HEK293 (cell line): Measurements from ENCODE around the gene SLC43A3.

Experiments used
- CTCF ChIA-PET: fragments of 350-600 bp; formaldehyde crosslinking; extraction: SDS; loops from one replicate; lab custom pipeline; 2021; ENCODE audit warnings: antibody characterized with exemption; lab: Yijun Ruan, JAX
- POLR2A ChIA-PET: fragments of 300-600 bp; formaldehyde crosslinking; extraction: SDS; loops from one replicate; lab custom pipeline; 2020; ENCODE audit warnings: antibody characterized with exemption, inconsistent platforms; lab: Yijun Ruan, JAX
- H3K27ac ChIP-seq: fragments of 200-500 bp; sonication (Bioruptor generic); 2 replicates; pipeline ENCODE4 v1.5.1; 2014; ENCODE audit warnings: low read depth, low read length, control low read depth, inconsistent platforms; ENCODE audit errors: extremely low read depth
- H3K36me3 ChIP-seq, 2 experiments: fragments of 200-500 bp in 1 of 2; sonication (Bioruptor generic) in 1 of 2; 1 replicate in 1 of 2; 2 replicates in 1 of 2; pipeline ENCODE4 v1.5.1; 2014 to 2017; ENCODE audit warnings: inconsistent platforms in 2 of 2, low read length in 2 of 2; ENCODE audit not compliant: control insufficient read depth in 2 of 2, insufficient read depth in 1 of 2
- H3K4me1 ChIP-seq: fragments of 200-500 bp; sonication (Bioruptor generic); 2 replicates; pipeline ENCODE4 v1.5.1; 2014; ENCODE audit warnings: mild to moderate bottlenecking, low read length, inconsistent platforms; ENCODE audit not compliant: control insufficient read depth, insufficient read depth
- H3K4me3 ChIP-seq: 2 replicates; pipeline ENCODE4 v1.5.1; 2011; ENCODE audit warnings: low read depth, mild to moderate bottlenecking, control low read depth, low read length, moderate library complexity
- H3K9me3 ChIP-seq: fragments of 200-500 bp; sonication (Bioruptor generic); 2 replicates; pipeline ENCODE4 v1.5.1; 2014; ENCODE audit warnings: low read depth, low read length, inconsistent platforms; ENCODE audit not compliant: control insufficient read depth, insufficient read depth
- GLIS2 ChIP-seq: fragments of 450-650 bp; formaldehyde crosslinking; IDR thresholded peaks from 2 replicates; pipeline ENCODE4 v1.5.1; 2016; ENCODE audit warnings: missing biosample characterization, missing genetic modification characterization
- HOXD13 ChIP-seq: sonication (generic); formaldehyde crosslinking; IDR thresholded peaks from 2 replicates; pipeline ENCODE4 v1.8.0; 2022; ENCODE audit warnings: missing genetic modification reagents, borderline replicate concordance
- IKZF3 ChIP-seq: fragments of 450-650 bp; IDR thresholded peaks from 2 replicates; pipeline ENCODE4 v1.5.0; 2018; ENCODE audit warnings: missing biosample characterization, mild to moderate bottlenecking, missing genetic modification characterization, moderate library complexity
- MEIS1 ChIP-seq: sonication (generic); formaldehyde crosslinking; IDR thresholded peaks from 2 replicates; pipeline ENCODE4 v1.8.1; 2022; ENCODE audit warnings: missing genetic modification reagents, mild to moderate bottlenecking, borderline replicate concordance
- PRDM1 ChIP-seq: fragments of 450-650 bp; formaldehyde crosslinking; IDR thresholded peaks from 2 replicates; pipeline ENCODE4; 2016; ENCODE audit warnings: missing biosample characterization, missing genetic modification characterization
- SCRT2 ChIP-seq: fragments of 450-650 bp; formaldehyde crosslinking; IDR thresholded peaks from 2 replicates; pipeline ENCODE4 v1.5.1; 2016; ENCODE audit warnings: missing biosample characterization, missing genetic modification characterization
- SP3 ChIP-seq: fragments of 450-650 bp; formaldehyde crosslinking; IDR thresholded peaks from 2 replicates; pipeline ENCODE4 v1.5.1; 2016; ENCODE audit warnings: missing biosample characterization, missing genetic modification characterization
- TCF7L2 ChIP-seq: IDR thresholded peaks from 2 replicates; pipeline ENCODE4 v1.6.1; 2011; ENCODE audit warnings: low read depth, mild to moderate bottlenecking, inconsistent platforms, low read length, moderate library complexity, borderline replicate concordance
- ZBTB8A ChIP-seq: fragments of 450-650 bp; formaldehyde crosslinking; IDR thresholded peaks from 2 replicates; pipeline ENCODE4 v1.5.1; 2016; ENCODE audit warnings: missing biosample characterization, missing genetic modification characterization
- ZFP69B ChIP-seq: fragments of 450-650 bp; formaldehyde crosslinking; IDR thresholded peaks from 2 replicates; pipeline ENCODE4 v1.5.1; 2016; ENCODE audit warnings: missing biosample characterization, missing genetic modification characterization
- ZNF10 ChIP-seq: fragments of 450-650 bp; formaldehyde crosslinking; IDR thresholded peaks from 2 replicates; pipeline ENCODE4 v1.5.1; 2017; ENCODE audit warnings: missing biosample characterization, missing genetic modification characterization
- ZNF114 ChIP-seq: fragments of 450-650 bp; formaldehyde crosslinking; IDR thresholded peaks from 2 replicates; pipeline ENCODE4 v1.5.0; 2017; ENCODE audit warnings: missing biosample characterization, missing genetic modification characterization
- ZNF121 ChIP-seq: fragments of 450-650 bp; formaldehyde crosslinking; IDR thresholded peaks from 2 replicates; pipeline ENCODE4 v1.5.1; 2016; ENCODE audit warnings: missing biosample characterization, missing genetic modification characterization
- ZNF16 ChIP-seq: fragments of 450-650 bp; formaldehyde crosslinking; IDR thresholded peaks from 2 replicates; pipeline ENCODE4 v1.5.1; 2016; ENCODE audit warnings: low read depth, missing biosample characterization, missing genetic modification characterization
- ZNF175 ChIP-seq: fragments of 450-650 bp; formaldehyde crosslinking; IDR thresholded peaks from 2 replicates; pipeline ENCODE4 v1.5.1; 2016; ENCODE audit warnings: missing biosample characterization, missing genetic modification characterization
- ZNF202 ChIP-seq: fragments of 450-650 bp; formaldehyde crosslinking; IDR thresholded peaks from 2 replicates; pipeline ENCODE4 v1.5.1; 2016; ENCODE audit warnings: missing biosample characterization, missing genetic modification characterization, borderline replicate concordance
- ZNF292 ChIP-seq: fragments of 450-650 bp; formaldehyde crosslinking; IDR thresholded peaks from 2 replicates; pipeline ENCODE4 v1.5.1; 2016; ENCODE audit warnings: low read depth, missing biosample characterization, missing genetic modification characterization, borderline replicate concordance
- ZNF341 ChIP-seq: fragments of 450-650 bp; formaldehyde crosslinking; IDR thresholded peaks from 2 replicates; pipeline ENCODE4; 2016; ENCODE audit warnings: low read depth, missing biosample characterization, missing genetic modification characterization
- ZNF350 ChIP-seq: fragments of 450-650 bp; formaldehyde crosslinking; IDR thresholded peaks from 2 replicates; pipeline ENCODE4 v1.5.0; 2017; ENCODE audit warnings: missing biosample characterization, mild to moderate bottlenecking, missing genetic modification characterization
- ZNF366 ChIP-seq: fragments of 450-650 bp; formaldehyde crosslinking; conservative IDR thresholded peaks from 2 replicates; pipeline ENCODE4 v1.5.1; 2016; ENCODE audit warnings: missing biosample characterization, missing genetic modification characterization
- ZNF514 ChIP-seq: fragments of 450-650 bp; formaldehyde crosslinking; IDR thresholded peaks from 2 replicates; pipeline ENCODE4 v1.5.1; 2016; ENCODE audit warnings: missing biosample characterization, missing genetic modification characterization
- ZNF530 ChIP-seq: fragments of 450-650 bp; formaldehyde crosslinking; IDR thresholded peaks from 2 replicates; pipeline ENCODE4 v1.5.1; 2016; ENCODE audit warnings: low read depth, missing biosample characterization, missing genetic modification characterization
- ZNF548 ChIP-seq: fragments of 450-650 bp; formaldehyde crosslinking; IDR thresholded peaks from 2 replicates; pipeline ENCODE4 v1.5.1; 2016; ENCODE audit warnings: missing biosample characterization, missing genetic modification characterization
- ZNF549 ChIP-seq: fragments of 450-650 bp; IDR thresholded peaks from 2 replicates; pipeline ENCODE4 v1.5.1; 2018; ENCODE audit warnings: missing biosample characterization, missing genetic modification characterization, mild to moderate bottlenecking, inconsistent platforms, moderate library complexity
- ZNF645 ChIP-seq: fragments of 450-650 bp; formaldehyde crosslinking; IDR thresholded peaks from 2 replicates; pipeline ENCODE4; 2016; ENCODE audit warnings: missing biosample characterization, missing genetic modification characterization
- ZNF660 ChIP-seq: fragments of 450-650 bp; IDR thresholded peaks from 2 replicates; pipeline ENCODE4 v1.5.1; 2018; ENCODE audit warnings: missing biosample characterization, mild to moderate bottlenecking, missing genetic modification characterization
- ZNF701 ChIP-seq: fragments of 450-650 bp; formaldehyde crosslinking; IDR thresholded peaks from 2 replicates; pipeline ENCODE4 v1.5.1; 2016; ENCODE audit warnings: missing biosample characterization, missing genetic modification characterization
- ZNF777 ChIP-seq: fragments of 450-650 bp; formaldehyde crosslinking; IDR thresholded peaks from 2 replicates; pipeline ENCODE4 v1.5.1; 2017; ENCODE audit warnings: missing biosample characterization, missing genetic modification characterization, borderline replicate concordance
- ZNF785 ChIP-seq: fragments of 450-650 bp; formaldehyde crosslinking; IDR thresholded peaks from 2 replicates; pipeline ENCODE4 v1.5.1; 2016; ENCODE audit warnings: missing biosample characterization, missing genetic modification characterization
- ZNF837 ChIP-seq: fragments of 450-650 bp; formaldehyde crosslinking; IDR thresholded peaks from 2 replicates; pipeline ENCODE4 v1.5.1; 2016; ENCODE audit warnings: missing biosample characterization, missing genetic modification characterization
- ZSCAN23 ChIP-seq: fragments of 450-650 bp; formaldehyde crosslinking; IDR thresholded peaks from 2 replicates; pipeline ENCODE4 v1.5.1; 2016; ENCODE audit warnings: missing biosample characterization, missing genetic modification characterization
- ZSCAN4 ChIP-seq: fragments of 450-650 bp; formaldehyde crosslinking; IDR thresholded peaks from 2 replicates; pipeline ENCODE4 v1.5.1; 2017; ENCODE audit warnings: missing biosample characterization, missing genetic modification characterization
- TF ChIP-seq, protein P1 (sequence below): fragments of 450-650 bp; formaldehyde crosslinking; IDR thresholded peaks from 2 replicates; pipeline ENCODE4 v1.5.1; 2017; ENCODE audit warnings: missing biosample characterization, missing genetic modification characterization

SLC43A3 gene

DNA sequence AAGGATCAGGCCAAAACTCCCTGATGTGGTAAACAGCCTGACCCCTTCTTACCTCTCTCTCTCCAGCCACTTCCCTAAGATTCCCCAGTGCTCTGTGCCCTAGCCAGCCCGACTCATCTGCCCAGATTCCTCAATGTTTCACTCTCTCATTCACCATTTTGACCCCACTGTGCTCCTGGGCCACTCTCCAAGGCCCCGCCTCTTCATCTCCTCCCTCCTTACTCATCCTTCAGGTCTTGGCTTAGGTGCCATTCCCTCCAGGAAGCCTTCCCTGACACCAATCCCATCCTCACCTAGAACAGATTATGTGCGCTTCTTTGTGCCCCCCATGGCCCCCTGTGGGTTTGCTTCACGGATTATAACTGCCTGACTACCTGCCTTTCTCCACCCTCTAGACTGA lies 13.2 kb downstream of the SLC43A3 start:
- Histone ChIP-seq H3K4me3 (no peak overlapping the region), H3K4me1 (no peaks in the 10 kb centered on the region)
- no peak for TF ChIP-seq ZNF350 (tag by site-specific recombination)
- TF ChIP-seq ZNF341 (tag by site-specific recombination), result no peak
- TF ChIP-seq ZNF10 (tag by site-specific recombination), result no peak
- TF ChIP-seq HOXD13, result no peak
- TF ChIP-seq ZNF292 (tag by site-specific recombination), result no peak
- TF ChIP-seq SP3, result no peak
- TF ChIP-seq ZNF202 (tag by site-specific recombination), result no peak
- TF ChIP-seq ZNF121 (tag by site-specific recombination), result no peak
- TF ChIP-seq ZNF837 (tag by site-specific recombination), result no peak
- no peak for TF ChIP-seq TCF7L2
- TF ChIP-seq SCRT2 (tag by site-specific recombination), result no peak
- no peak for TF ChIP-seq ZNF514
- TF ChIP-seq, all 188 proteins: peak for 0
- ChIA-PET CTCF (no interaction called here), POLR2A (no interaction called here)
- Histone ChIP-seq H3K9me3 (no peaks in the 10 kb centered on the region), H3K36me3 (no peaks in the 10 kb centered on the region), H3K27ac (no peak overlapping the region)

- H3K27ac ChIP-seq, result no peak overlapping the region
- H3K4me1 ChIP-seq, result no peaks in the 10 kb centered on the region
- H3K4me3 ChIP-seq, result no peak overlapping the region
- TF ChIP-seq, protein P1, sequence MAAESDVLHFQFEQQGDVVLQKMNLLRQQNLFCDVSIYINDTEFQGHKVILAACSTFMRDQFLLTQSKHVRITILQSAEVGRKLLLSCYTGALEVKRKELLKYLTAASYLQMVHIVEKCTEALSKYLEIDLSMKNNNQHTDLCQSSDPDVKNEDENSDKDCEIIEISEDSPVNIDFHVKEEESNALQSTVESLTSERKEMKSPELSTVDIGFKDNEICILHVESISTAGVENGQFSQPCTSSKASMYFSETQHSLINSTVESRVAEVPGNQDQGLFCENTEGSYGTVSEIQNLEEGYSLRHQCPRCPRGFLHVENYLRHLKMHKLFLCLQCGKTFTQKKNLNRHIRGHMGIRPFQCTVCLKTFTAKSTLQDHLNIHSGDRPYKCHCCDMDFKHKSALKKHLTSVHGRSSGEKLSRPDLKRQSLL (tag by site-specific recombination), result no peak
- TF ChIP-seq MEIS1 (CRISPR knock-in tag) (no peak), ZNF785 (tag by site-specific recombination) (no peak), IKZF3 (no peak), ZNF16 (no peak), ZSCAN23 (tag by site-specific recombination) (no peak), ZNF175 (no peak), ZNF660 (tag by site-specific recombination) (no peak), ZNF114 (no peak), ZBTB8A (tag by site-specific recombination) (no peak), ZNF10 (tag by site-specific recombination) (no peak), PRDM1 (no peak), ZNF548 (tag by site-specific recombination) (no peak)
- H3K9me3 ChIP-seq, result no peaks in the 10 kb centered on the region
- ChIA-PET POLR2A (no interaction called here), CTCF (interaction anchor here (0.6 to 0.7 kb wide), 2 partner anchors 158 to 1244 kb away, joined by 3 to 5 read pairs; no protein-coding TSS in a partner anchor)
- no peaks in the 10 kb centered on the region for H3K36me3 ChIP-seq
Observed at GRCh38 chr11:57410287-57410686, 16.6 kb downstream of the SLC43A3 start.

GRCh38 chr11:57409321-57410100 lies 17.4 kb downstream of the SLC43A3 start:
- ChIA-PET CTCF (interaction anchor here (0.6 to 0.7 kb wide), 3 partner anchors 157 to 1245 kb away, joined by 3 to 5 read pairs (median 3); no protein-coding TSS in a partner anchor), POLR2A (no interaction called here)
- Histone ChIP-seq H3K4me3 (no peak overlapping the region), H3K36me3 (no peaks in the 10 kb centered on the region), H3K4me1 (no peaks in the 10 kb centered on the region), H3K27ac (no peak overlapping the region), H3K9me3 (no peaks in the 10 kb centered on the region)
- TF ChIP-seq ZSCAN4, result no peak
- TF ChIP-seq ZNF701 (tag by site-specific recombination), result no peak
- no peak for TF ChIP-seq GLIS2
- TF ChIP-seq ZNF777 (tag by site-specific recombination), result no peak
- TF ChIP-seq ZFP69B (tag by site-specific recombination), result no peak
- TF ChIP-seq ZNF645, result no peak
- no peak for TF ChIP-seq ZNF549 (tag by site-specific recombination)
- TF ChIP-seq ZNF530 (tag by site-specific recombination), result no peak
- no peak for TF ChIP-seq ZNF366 (tag by site-specific recombination)
- TF ChIP-seq ZNF292 (tag by site-specific recombination), result no peak
